ENCODE results near the gene C7.

- TF ChIP-seq CTCF (IDR thresholded peaks at IDR 0.05), result no peak
- no peak for TF ChIP-seq POLR2A (IDR thresholded peaks at IDR 0.05)
- TF ChIP-seq POLR2AphosphoS5 (IDR thresholded peaks at IDR 0.05), result peak in 1 of 3 donors; percentile 56
- no peak for TF ChIP-seq EP300 (IDR thresholded peaks at IDR 0.05)
Measured at GRCh38 chr5:41009232-41009631, 99.9 kb downstream of the C7 start.
